HG03521 (cell line): ENCODE data around the gene EYA2.
"Not testable (repeated sequence)": the region's sequence is repeated elsewhere in the genome, so short reads cannot be mapped to it uniquely, and the experiment has no call there.

Experiments
- ATAC-seq: cut with Tn5 transposase; IDR thresholded peaks from one replicate; pipeline ENCODE4 v1.9.1; 2021; ENCODE audit warnings: mild to moderate bottlenecking, moderate library complexity; ENCODE audit not compliant: unreplicated experiment

The EYA2 gene

GRCh38 chr20:47195573-47195972, 300.9 kb downstream of the EYA2 start:
- ATAC-seq, result no peak

GRCh38 chr20:47196091-47197081, 301.7 kb downstream of the EYA2 start:
- no peak for ATAC-seq

- no peak for ATAC-seq
These were observed 303.6 kb downstream of the EYA2 start for GRCh38 chr20:47198254-47198671.

- no peak for ATAC-seq
These were observed 304.4 kb downstream of the EYA2 start for GRCh38 chr20:47198996-47199552.

GRCh38 chr20:47201074-47201730, 306.6 kb downstream of the EYA2 start:
- ATAC-seq, result no peak

- no peak for ATAC-seq
These were observed 308.4 kb downstream of the EYA2 start for GRCh38 chr20:47202733-47203667.

- no peak for ATAC-seq
These were observed 309.6 kb downstream of the EYA2 start for GRCh38 chr20:47204008-47204849.

- ATAC-seq, result not testable (repeated sequence)
These were observed 310.1 kb downstream of the EYA2 start for GRCh38 chr20:47204850-47205122.

- ATAC-seq, result no peak
These were observed 311.0 kb downstream of the EYA2 start for GRCh38 chr20:47205577-47206123.

GRCh38 chr20:47206552-47206951, 311.9 kb downstream of the EYA2 start:
- not testable (repeated sequence) for ATAC-seq

- no peak for ATAC-seq
These were observed 312.5 kb downstream of the EYA2 start for GRCh38 chr20:47206962-47207641.

- ATAC-seq, result no peak
These were observed 314.0 kb downstream of the EYA2 start for GRCh38 chr20:47208534-47209174.

- ATAC-seq, result no peak
These were observed 315.3 kb downstream of the EYA2 start for GRCh38 chr20:47209982-47210381.

- ATAC-seq, result no peak
These were observed 315.8 kb downstream of the EYA2 start for GRCh38 chr20:47210470-47210869.

GRCh38 chr20:47211036-47211435, 316.4 kb downstream of the EYA2 start:
- ATAC-seq, result no peak

- no peak for ATAC-seq
These were observed 318.1 kb downstream of the EYA2 start for GRCh38 chr20:47212606-47213207.

GRCh38 chr20:47213966-47214365, 319.3 kb downstream of the EYA2 start:
- ATAC-seq, result no peak
